Measurements from ENCODE around the gene AVPR2.

AVPR2 gene

DNA sequence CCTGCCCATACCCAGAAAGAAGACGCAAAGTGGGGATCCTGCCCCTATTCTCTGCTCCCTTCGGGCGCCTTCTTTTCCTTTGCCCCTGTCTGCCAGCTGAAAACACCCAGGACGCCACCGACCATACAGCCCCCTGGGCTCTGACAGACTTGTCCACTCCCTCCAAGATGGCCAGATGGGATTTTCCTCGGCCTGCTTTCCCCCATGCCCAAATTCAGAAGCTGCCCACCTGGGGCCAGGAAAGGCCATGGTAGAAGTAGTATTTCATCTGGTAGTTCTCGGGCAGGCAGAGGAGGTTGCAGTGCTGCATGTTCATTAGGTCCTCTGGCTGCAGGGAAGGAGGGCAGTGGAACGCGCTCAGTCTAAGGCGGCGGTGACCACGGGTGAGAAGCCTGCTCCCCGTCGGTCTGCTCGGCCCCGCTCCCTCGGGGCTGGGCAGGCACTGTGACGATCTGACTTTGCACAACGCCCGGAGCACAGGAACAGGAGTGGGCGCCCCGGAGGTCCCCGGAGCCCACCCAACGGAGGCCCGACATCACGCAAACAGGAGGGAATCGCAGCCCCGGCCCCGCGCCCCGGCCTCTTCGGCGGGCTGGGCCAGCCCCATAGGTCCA lies 29.8 kb downstream of the AVPR2 start:
- H3K4me3 ChIP-seq (ENCODE audit: low read depth, low read length) = peak overlapping the region; percentile 82
- TF ChIP-seq, protein P1, sequence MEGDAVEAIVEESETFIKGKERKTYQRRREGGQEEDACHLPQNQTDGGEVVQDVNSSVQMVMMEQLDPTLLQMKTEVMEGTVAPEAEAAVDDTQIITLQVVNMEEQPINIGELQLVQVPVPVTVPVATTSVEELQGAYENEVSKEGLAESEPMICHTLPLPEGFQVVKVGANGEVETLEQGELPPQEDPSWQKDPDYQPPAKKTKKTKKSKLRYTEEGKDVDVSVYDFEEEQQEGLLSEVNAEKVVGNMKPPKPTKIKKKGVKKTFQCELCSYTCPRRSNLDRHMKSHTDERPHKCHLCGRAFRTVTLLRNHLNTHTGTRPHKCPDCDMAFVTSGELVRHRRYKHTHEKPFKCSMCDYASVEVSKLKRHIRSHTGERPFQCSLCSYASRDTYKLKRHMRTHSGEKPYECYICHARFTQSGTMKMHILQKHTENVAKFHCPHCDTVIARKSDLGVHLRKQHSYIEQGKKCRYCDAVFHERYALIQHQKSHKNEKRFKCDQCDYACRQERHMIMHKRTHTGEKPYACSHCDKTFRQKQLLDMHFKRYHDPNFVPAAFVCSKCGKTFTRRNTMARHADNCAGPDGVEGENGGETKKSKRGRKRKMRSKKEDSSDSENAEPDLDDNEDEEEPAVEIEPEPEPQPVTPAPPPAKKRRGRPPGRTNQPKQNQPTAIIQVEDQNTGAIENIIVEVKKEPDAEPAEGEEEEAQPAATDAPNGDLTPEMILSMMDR (IDR thresholded peaks at IDR 0.05; ENCODE audit: low read depth, low read length) = no peak

DNA sequence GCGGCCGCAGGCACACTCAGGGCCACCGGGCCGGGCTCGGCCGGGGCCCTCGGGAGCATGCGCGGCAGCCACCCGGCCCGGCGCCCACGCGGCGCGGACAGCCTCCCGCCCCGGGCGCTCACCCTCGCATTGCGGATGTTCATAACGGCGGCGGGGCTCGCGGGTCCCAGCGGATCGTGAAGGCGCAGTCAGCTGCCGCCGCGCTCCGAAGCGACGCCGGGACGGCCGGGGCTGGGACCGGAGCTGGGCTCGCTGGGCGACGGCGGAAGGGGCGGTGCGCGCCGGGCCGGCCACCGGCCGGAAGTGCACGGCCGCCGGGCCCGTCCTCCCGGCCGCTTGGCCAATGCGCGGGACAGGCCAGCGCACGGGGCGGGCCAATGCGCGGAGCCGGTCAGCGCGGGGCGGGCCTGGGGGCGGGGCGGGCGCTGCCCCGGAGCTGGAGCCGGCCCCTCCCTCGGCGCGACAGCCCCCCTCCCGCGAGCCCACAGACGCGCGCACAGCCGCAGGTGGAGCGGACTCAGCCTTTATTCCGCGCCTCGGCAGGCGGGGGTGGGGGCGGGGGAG lies 30.4 kb downstream of the AVPR2 start, which contains the start of gene NAA10:
TSS of gene NAA10 (minus strand) at position 276 of the 564 bp plus-strand sequence. CDS start at position 143, 133 bp downstream.
- TF ChIP-seq, protein P1 (IDR thresholded peaks at IDR 0.05; ENCODE audit: low read depth, low read length) = no peak
- peak within 1 kb of the TSS; percentile 82 for H3K4me3 ChIP-seq (ENCODE audit: low read depth, low read length)

DNA sequence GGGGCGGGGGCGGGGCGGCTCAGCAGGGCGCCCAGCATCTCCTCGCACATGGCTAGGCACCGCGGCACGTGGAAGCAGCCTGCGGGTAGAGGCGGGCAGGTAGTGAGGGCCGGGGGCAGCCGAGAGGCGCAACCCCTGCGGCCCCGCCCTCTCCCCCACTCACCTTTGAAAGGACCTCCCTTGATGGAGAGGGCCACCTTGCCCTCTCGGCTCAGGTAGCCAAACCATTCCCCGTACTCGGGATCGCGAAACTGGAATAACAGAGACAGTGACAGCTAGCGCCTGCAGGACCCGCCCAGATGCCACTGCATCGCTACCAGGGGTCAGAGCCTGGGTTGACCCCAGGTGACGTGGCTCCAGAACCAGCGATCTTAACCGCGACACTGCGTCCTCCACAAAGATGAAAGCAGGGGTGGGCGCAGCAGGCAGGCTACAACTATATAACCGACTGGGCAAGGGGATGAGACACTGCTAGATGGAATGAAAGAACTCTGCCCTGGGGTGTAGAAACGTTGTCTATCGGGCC lies 30.9 kb downstream of the AVPR2 start:
- TF ChIP-seq, protein P1 (IDR thresholded peaks at IDR 0.05; ENCODE audit: low read depth, low read length) = no peak
- H3K4me3 ChIP-seq (ENCODE audit: low read depth, low read length) = peak overlapping the region; percentile 27

DNA sequence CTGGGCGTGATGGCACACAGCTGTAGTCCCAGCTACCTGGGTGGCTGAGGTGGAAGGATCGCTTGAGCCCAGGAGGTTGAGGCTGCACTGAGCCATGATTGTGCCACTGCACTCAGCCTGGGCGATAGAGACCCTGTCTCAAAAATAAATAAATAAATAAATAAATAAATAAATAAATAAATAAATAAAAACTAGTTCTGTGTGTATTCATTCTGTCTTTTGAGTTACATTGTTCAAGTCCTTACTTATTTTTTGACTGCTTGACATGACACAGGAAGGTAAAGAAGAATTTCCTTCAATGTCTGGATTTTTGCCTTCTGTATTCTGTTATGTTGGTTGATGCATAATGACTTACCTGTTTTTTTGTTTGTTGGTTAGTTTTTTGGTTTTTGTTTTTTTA lies 32.6 kb downstream of the AVPR2 start:
- TF ChIP-seq, protein P1 (IDR thresholded peaks at IDR 0.05; ENCODE audit: low read depth, low read length) = no peak
- no peak overlapping the region for H3K4me3 ChIP-seq (ENCODE audit: low read depth, low read length)

DNA sequence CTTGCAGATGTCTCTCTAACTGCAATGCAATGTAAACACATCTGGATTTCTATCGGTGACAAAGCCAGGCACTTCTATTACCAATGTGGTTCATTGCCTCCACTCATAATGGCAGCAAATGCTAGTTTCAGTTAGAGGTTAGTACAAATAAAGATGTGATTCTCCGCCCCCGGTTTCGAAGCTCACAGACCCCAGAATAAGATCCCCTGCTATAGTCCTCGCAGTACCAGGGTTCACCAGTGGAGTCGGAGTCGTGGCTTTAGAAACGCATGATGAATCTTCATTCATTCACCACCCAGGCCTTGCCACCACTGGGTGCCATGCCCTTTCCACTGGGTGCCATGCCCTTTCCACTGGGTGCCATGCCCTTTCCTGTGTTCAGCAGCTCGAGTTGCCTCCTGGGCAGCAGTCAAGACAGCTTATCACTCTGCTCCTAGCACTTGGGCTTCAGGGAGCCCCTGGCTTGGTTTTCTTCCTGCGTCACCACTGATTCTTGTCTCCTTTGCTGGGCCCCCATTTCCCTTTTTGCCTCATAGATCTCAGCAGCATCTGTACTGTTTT lies 33.8 kb downstream of the AVPR2 start:
- TF ChIP-seq, protein P1 (IDR thresholded peaks at IDR 0.05; ENCODE audit: low read depth, low read length) = no peak
- H3K4me3 ChIP-seq (ENCODE audit: low read depth, low read length) = no peak overlapping the region

DNA sequence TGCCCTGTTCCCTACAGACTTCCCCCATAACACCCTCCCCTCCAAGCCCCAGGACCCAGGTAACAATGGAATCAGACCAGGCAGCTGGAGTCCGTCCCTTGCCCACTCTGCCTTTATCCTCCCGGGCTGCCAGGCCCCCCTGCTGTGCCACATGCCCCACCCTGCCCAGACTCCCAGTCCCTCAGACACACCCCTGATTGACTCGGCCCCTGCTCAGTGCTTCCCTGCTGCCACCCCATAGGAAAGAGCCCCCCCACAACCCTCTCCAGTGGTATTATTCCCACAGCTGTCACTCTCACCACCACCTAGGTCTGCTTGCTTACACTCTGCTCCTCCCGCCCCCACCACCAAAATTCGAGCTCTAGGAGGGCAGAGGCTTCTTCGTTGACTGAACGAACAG lies 35.1 kb downstream of the AVPR2 start:
- no peak overlapping the region for H3K4me3 ChIP-seq (ENCODE audit: low read depth, low read length)
- TF ChIP-seq, protein P1 (IDR thresholded peaks at IDR 0.05; ENCODE audit: low read depth, low read length) = no peak

Measured in WI38 (cell line).